Fibroblast of lung (primary cell): ENCODE data around the gene YBX3. TPM values are rescaled to one million over a fixed set of nuclear protein-coding genes. Genes with fewer than 3 reads are reported as not detected.

Experiments used
- DNase-seq, 2 donors: peaks; one replicate each; pipeline versions ENCODE4 v3.0.0 to v3.0.0-alpha.2; 2010; ENCODE audit warnings: low read depth in 2 of 2
- H2AFZ ChIP-seq: 2 replicates; pipeline ENCODE4 v1.5.1; 2012; ENCODE audit warnings: low read length, control low read depth, inconsistent platforms
- H3K27ac ChIP-seq: 2 replicates; pipeline ENCODE4 v1.5.1; 2011; ENCODE audit warnings: low read length, control low read depth; ENCODE audit not compliant: insufficient read depth
- H3K27me3 ChIP-seq: 2 replicates; pipeline ENCODE4 v1.5.1; 2011; ENCODE audit warnings: mild to moderate bottlenecking, low read length; ENCODE audit not compliant: control insufficient read depth, insufficient read depth
- H3K36me3 ChIP-seq: 2 replicates; pipeline ENCODE4 v1.5.1; 2011; ENCODE audit warnings: low read length; ENCODE audit not compliant: control insufficient read depth, insufficient read depth
- H3K4me1 ChIP-seq: 2 replicates; pipeline ENCODE4 v1.5.1; 2011; ENCODE audit warnings: low read length; ENCODE audit not compliant: control insufficient read depth, insufficient read depth; ENCODE audit errors: extremely low read depth
- H3K4me2 ChIP-seq: 2 replicates; pipeline ENCODE4 v1.5.1; 2011; ENCODE audit warnings: low read length, control low read depth; ENCODE audit not compliant: insufficient read depth; ENCODE audit errors: extremely low read depth
- H3K4me3 ChIP-seq, 4 experiments: fragments of 200-600 bp in 1 of 4; sonication (generic) in 1 of 4; replicated peaks in 1 of 4; 2 replicates each; pipeline ENCODE4 v1.5.1; 2011 to 2016; ENCODE audit warnings: low read length in 4 of 4, low read depth in 3 of 4, mild to moderate bottlenecking in 3 of 4, control low read depth in 2 of 4, inconsistent platforms in 1 of 4, mixed read lengths in 1 of 4; ENCODE audit not compliant: insufficient read depth in 1 of 4; ENCODE audit errors: control extremely low read depth in 1 of 4
- H3K79me2 ChIP-seq: 2 replicates; pipeline ENCODE4 v1.5.1; 2012; ENCODE audit warnings: mild to moderate bottlenecking, low read length, inconsistent platforms; ENCODE audit not compliant: control insufficient read depth, insufficient read depth
- H3K9ac ChIP-seq: 2 replicates; pipeline ENCODE4 v1.5.1; 2011; ENCODE audit warnings: mild to moderate bottlenecking, low read length, control low read depth; ENCODE audit not compliant: insufficient read depth
- H3K9me3 ChIP-seq: 2 replicates; pipeline ENCODE4 v1.5.1; 2012; ENCODE audit warnings: low read depth, low read length; ENCODE audit not compliant: control insufficient read depth, insufficient read depth
- H4K20me1 ChIP-seq: 2 replicates; pipeline ENCODE4 v1.5.1; 2011; ENCODE audit warnings: low read length; ENCODE audit not compliant: control insufficient read depth, insufficient read depth; ENCODE audit errors: extremely low read depth
- EZH2 ChIP-seq: IDR thresholded peaks from 2 replicates; pipeline ENCODE4 v1.5.1; 2012; ENCODE audit warnings: low read length, control low read depth, mild to moderate bottlenecking; ENCODE audit errors: missing control alignments
- polyA plus RNA-seq, 2 donors: library from polyadenylated mRNA; depleted of rRNA in 1 of 2; stranded (reverse) in 1 of 2; unstranded in 1 of 2; fragments of >200 nt; gene quantifications; 2 replicates each; pipeline ENCODE4 v1.2.1, GENCODE V29; 2011 to 2012; ENCODE audit warnings: missing spikeins in 1 of 2
- total RNA-seq: library from RNA; depleted of rRNA; stranded (reverse); fragments of >200 nt; gene quantifications from 2 replicates; pipeline ENCODE4 v1.2.1, GENCODE V29; 2014
- TF ChIP-seq, protein P1 (sequence below), 2 donors: IDR thresholded peaks in 1 of 2; conservative IDR thresholded peaks in 1 of 2; 1 replicate in 1 of 2; 2 replicates in 1 of 2; pipeline ENCODE4 v1.5.1; 2011 to 2012; ENCODE audit warnings: low read length in 2 of 2, control low read depth in 1 of 2, inconsistent platforms in 1 of 2, low read depth in 1 of 2, mild to moderate bottlenecking in 1 of 2

Gene YBX3
- total and polyA plus RNA-seq, 2 donors (not counting 1 experiment from before 2014, with no cell fraction given) = 97.8 to 172 TPM

DNA sequence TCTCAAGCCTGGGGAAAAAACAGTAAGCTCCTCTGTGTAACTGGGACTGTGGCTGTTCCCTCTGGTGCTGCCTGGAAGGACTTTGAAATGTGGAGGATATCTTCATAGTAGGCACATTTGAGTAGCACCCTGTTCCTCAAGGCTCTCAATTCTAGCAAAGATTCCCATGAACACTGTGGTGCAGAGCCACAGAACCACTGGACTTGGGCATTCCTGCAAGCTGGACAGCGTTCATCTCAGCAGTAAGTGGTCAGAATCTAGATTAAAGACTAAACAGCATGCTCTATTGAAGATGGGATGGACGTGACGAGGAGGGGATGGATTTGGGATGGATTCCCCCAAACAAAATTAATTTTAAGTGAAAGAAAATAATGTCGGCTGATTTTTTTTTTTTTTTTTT is 9.4 kb upstream of the YBX3 start:
- no peaks in the 10 kb centered on the region for H3K36me3 ChIP-seq
- no peak for TF ChIP-seq EZH2
- TF ChIP-seq, protein P1, sequence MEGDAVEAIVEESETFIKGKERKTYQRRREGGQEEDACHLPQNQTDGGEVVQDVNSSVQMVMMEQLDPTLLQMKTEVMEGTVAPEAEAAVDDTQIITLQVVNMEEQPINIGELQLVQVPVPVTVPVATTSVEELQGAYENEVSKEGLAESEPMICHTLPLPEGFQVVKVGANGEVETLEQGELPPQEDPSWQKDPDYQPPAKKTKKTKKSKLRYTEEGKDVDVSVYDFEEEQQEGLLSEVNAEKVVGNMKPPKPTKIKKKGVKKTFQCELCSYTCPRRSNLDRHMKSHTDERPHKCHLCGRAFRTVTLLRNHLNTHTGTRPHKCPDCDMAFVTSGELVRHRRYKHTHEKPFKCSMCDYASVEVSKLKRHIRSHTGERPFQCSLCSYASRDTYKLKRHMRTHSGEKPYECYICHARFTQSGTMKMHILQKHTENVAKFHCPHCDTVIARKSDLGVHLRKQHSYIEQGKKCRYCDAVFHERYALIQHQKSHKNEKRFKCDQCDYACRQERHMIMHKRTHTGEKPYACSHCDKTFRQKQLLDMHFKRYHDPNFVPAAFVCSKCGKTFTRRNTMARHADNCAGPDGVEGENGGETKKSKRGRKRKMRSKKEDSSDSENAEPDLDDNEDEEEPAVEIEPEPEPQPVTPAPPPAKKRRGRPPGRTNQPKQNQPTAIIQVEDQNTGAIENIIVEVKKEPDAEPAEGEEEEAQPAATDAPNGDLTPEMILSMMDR (conservative IDR thresholded peaks at IDR 0.05 in 1 of 2, IDR thresholded peaks at IDR 0.05 in 1 of 2; ENCODE audit: low read depth in 1 of 2, low read length in 2 of 2) = no peak
- H3K27ac ChIP-seq = no peak overlapping the region
- H3K9ac ChIP-seq = no peak overlapping the region
- H3K4me3 ChIP-seq = no peak overlapping the region
- H3K9me3 ChIP-seq = no peaks in the 10 kb centered on the region
- no peak overlapping the region for H2AFZ ChIP-seq
- no peak for DNase-seq
- no peaks in the 10 kb centered on the region for H4K20me1 ChIP-seq
- H3K4me2 ChIP-seq = no peak overlapping the region
- no peaks in the 10 kb centered on the region for H3K79me2 ChIP-seq
- no peaks in the 10 kb centered on the region for H3K27me3 ChIP-seq
- H3K4me1 ChIP-seq = no peaks in the 10 kb centered on the region

DNA sequence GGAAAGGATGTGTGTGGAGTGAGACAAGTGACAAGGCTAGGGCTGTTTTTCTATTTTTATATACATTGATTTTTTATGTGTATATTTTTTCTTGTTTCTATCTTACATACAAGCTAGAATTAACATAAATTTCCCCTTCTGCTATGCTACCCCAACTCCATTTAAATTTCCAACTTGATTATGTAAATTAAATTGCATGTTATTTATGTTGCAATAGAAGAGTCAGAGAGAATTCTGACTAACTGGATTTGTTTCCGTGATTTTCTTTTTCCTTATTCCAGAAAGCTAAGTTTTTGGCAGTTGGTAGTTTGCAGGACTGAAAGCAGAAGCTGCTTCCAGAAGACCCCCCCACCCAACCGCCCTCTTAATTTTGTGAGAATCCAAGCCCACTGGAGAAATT is 8.9 kb upstream of the YBX3 start:
- Histone ChIP-seq H3K27me3 (no peaks in the 10 kb centered on the region), H4K20me1 (no peaks in the 10 kb centered on the region), H3K4me1 (no peaks in the 10 kb centered on the region), H2AFZ (no peak overlapping the region), H3K4me3 (no peak overlapping the region), H3K79me2 (no peaks in the 10 kb centered on the region), H3K4me2 (no peak overlapping the region), H3K9ac (no peak overlapping the region), H3K36me3 (no peaks in the 10 kb centered on the region), H3K9me3 (no peaks in the 10 kb centered on the region), H3K27ac (no peak overlapping the region)
- DNase-seq = no peak
- no peak for TF ChIP-seq EZH2
- TF ChIP-seq, protein P1 (conservative IDR thresholded peaks at IDR 0.05 in 1 of 2, IDR thresholded peaks at IDR 0.05 in 1 of 2; ENCODE audit: low read depth in 1 of 2, low read length in 2 of 2) = no peak

DNA sequence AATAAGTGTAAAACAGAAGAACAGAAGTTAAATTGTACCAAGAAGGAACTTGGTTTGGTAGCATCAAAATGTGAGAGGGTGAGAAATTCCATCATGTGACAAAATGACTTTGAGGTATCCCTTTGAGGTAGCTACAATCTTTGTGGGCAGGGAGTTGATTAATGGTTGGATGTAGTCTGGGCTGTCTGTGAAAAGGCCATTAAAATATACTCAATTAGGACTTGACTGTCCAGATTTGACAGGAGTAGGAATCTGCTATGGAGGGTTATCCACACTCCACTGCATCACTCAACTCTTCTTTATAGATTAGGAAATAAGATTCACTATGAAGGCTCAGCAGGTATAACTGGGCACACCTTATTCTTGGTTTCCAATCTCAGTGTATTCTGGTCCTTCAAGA is 7.4 kb upstream of the YBX3 start:
- H2AFZ ChIP-seq = no peak overlapping the region
- H3K9ac ChIP-seq = no peak overlapping the region
- H3K79me2 ChIP-seq = no peaks in the 10 kb centered on the region
- no peaks in the 10 kb centered on the region for H3K27me3 ChIP-seq
- H3K4me2 ChIP-seq = no peak overlapping the region
- no peaks in the 10 kb centered on the region for H3K9me3 ChIP-seq
- H3K4me3 ChIP-seq = no peak overlapping the region
- no peaks in the 10 kb centered on the region for H4K20me1 ChIP-seq
- DNase-seq = no peak
- no peak for TF ChIP-seq EZH2
- TF ChIP-seq, protein P1 (conservative IDR thresholded peaks at IDR 0.05 in 1 of 2, IDR thresholded peaks at IDR 0.05 in 1 of 2; ENCODE audit: low read depth in 1 of 2, low read length in 2 of 2) = no peak
- H3K36me3 ChIP-seq = no peaks in the 10 kb centered on the region
- no peak overlapping the region for H3K27ac ChIP-seq
- H3K4me1 ChIP-seq = no peaks in the 10 kb centered on the region
